Measurements from ENCODE around the gene RAB24.

RAB24 gene

DNA sequence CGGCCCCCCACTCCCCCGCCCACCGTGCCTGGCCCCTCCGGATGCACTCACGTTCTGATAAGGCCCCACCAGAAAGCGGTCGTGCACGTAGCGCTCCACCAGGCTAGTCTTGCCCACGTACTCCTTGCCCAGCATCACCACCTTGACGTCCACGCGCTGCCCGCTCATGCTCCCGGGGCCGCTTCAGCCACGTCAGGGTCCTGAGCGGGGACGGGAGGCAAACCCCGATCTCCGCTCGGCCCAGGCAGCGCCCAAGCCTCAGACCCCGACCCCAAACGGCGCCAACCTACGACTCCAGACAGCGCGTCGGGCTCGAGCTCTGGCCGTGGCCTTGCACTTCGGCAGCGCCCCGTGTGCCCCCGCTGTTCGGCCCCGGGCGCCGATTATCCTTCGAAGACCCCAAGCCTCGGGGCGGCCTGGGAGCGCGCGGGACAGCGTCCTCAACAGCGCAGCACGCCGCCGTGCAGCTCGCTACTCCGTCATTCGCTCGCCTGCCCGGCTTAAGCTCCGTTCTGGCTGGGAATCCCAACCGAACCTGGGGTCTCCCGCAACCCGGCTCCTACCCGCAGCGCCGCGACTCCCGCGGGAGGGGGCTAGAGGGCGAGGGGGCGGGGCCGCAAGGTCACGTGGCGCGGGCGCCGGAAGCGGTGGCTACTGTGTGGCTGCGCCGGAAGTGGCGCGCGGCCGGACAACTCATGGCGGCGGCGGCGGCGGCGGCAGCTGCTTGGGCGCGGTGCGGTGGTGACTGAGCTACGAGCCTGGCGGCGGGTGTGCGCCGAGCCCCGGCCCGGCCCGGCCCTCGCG is at the start of gene RAB24, which contains the start of gene PRELID1:
Gene RAB24 (minus strand): TSS at position 599 of the 804 bp plus-strand sequence. CDS start 431 bp downstream, at position 168.
Gene PRELID1 (plus strand): TSS at position 679 of the 804 bp plus-strand sequence. CDS start 187 bp downstream, outside the sequence.
- TF ChIP-seq, protein P1, sequence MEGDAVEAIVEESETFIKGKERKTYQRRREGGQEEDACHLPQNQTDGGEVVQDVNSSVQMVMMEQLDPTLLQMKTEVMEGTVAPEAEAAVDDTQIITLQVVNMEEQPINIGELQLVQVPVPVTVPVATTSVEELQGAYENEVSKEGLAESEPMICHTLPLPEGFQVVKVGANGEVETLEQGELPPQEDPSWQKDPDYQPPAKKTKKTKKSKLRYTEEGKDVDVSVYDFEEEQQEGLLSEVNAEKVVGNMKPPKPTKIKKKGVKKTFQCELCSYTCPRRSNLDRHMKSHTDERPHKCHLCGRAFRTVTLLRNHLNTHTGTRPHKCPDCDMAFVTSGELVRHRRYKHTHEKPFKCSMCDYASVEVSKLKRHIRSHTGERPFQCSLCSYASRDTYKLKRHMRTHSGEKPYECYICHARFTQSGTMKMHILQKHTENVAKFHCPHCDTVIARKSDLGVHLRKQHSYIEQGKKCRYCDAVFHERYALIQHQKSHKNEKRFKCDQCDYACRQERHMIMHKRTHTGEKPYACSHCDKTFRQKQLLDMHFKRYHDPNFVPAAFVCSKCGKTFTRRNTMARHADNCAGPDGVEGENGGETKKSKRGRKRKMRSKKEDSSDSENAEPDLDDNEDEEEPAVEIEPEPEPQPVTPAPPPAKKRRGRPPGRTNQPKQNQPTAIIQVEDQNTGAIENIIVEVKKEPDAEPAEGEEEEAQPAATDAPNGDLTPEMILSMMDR (IDR thresholded peaks at IDR 0.05; ENCODE audit: borderline replicate concordance, insufficient read depth, low read depth, low read length) = peak; percentile 42
- H3K4me3 ChIP-seq (ENCODE audit: low read depth, low read length) = peak within 1 kb of the TSS; percentile 78

- TF ChIP-seq, protein P1 (IDR thresholded peaks at IDR 0.05; ENCODE audit: borderline replicate concordance, insufficient read depth, low read depth, low read length) = no peak
- no peak overlapping the region for H3K4me3 ChIP-seq (ENCODE audit: low read depth, low read length)
Observed at GRCh38 chr5:177353093-177353492, 49.6 kb upstream of the RAB24 start.

DNA sequence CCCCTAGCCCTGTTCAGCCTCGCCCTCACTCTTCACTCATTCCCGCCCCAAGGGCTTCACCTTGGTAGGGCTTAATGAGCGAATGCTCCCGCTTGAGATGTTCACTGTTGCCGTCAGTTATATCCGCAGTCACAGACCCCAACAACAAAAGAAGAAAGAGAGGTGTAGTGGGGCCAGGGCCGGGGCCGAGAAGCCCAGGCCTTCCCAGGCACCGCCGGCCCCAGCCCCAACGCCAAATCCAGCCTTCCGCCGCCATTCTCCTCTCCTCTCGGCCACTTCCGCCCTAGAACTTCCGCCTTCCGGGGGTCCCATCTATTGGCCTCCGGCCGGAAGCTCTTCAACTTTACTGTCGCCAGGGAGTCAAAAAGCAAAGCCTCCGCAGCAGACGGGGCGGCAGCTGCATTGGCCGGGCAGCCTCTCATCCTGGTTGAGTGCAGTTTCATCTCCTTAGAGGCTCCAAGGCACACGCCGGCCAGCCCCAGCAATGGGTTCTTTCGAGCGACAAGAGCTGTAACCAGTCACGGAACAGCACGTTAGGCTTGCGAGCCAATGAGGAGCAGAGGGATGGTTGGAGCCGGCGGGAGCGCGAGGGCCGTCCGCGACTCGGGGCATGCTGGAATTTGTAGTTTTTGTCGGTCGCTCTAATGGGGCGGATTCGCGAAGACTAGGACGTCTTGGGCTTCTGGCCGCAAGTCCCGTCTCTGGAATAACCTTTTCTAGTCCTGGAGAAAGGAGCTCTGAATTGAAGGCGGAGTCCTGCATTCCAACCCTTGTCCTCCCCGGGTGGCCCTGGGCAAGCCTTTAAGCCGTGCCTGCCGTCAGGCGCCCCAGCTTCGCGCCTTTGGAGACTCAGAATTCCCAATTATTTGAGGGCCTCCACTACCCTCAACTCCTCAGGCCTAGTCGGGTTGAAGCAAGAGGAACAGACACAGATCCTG is 48.1 kb upstream of the RAB24 start, which contains the start of gene LMAN2:
Gene LMAN2 (minus strand): TSS at position 277 of the 938 bp plus-strand sequence. CDS start 21 bp downstream, at position 256.
- H3K4me3 ChIP-seq (ENCODE audit: low read depth, low read length) = peak within 1 kb of the TSS; percentile 99
- TF ChIP-seq, protein P1 (IDR thresholded peaks at IDR 0.05; ENCODE audit: borderline replicate concordance, insufficient read depth, low read depth, low read length) = no peak

DNA sequence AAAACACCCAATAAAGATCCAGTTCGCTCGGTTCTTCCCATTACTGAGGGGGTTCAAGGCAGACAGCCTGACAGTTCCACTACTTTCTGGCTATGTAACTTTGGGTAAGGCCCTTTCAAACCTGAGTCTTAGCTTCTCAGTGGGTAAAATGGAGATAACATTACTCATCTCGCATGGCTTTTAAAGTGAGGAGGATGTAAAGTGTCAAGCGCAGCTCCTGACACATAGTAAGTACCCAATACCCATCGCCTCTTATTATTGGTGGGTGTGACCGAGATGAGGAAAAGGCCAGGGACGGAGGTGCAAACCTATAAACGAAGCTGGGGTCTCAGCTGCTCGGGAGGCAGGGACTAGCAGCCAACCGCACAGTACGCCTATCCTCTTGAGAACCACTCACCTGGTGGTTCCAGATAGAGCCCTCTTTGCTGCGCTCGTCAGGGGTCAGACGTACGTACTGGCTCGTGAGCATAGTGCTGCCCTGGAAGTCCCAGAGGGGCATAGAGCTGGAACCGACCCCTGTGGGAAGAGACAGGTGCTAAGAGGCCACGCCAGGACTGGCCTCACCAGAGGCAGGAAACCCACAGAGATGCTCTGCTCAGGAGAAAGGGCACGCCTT is 47.4 kb upstream of the RAB24 start:
- TF ChIP-seq, protein P1 (IDR thresholded peaks at IDR 0.05; ENCODE audit: borderline replicate concordance, insufficient read depth, low read depth, low read length) = no peak
- H3K4me3 ChIP-seq (ENCODE audit: low read depth, low read length) = peak overlapping the region; percentile 99

GRCh38 chr5:177349762-177350161 is 46.2 kb upstream of the RAB24 start:
- H3K4me3 ChIP-seq (ENCODE audit: low read depth, low read length) = no peak overlapping the region
- TF ChIP-seq, protein P1 (IDR thresholded peaks at IDR 0.05; ENCODE audit: borderline replicate concordance, insufficient read depth, low read depth, low read length) = no peak

- TF ChIP-seq, protein P1 (IDR thresholded peaks at IDR 0.05; ENCODE audit: borderline replicate concordance, insufficient read depth, low read depth, low read length) = no peak
- no peak overlapping the region for H3K4me3 ChIP-seq (ENCODE audit: low read depth, low read length)
Observed at GRCh38 chr5:177349362-177349647, 45.8 kb upstream of the RAB24 start.

Measured in GM12875 (cell line).